Nephron progenitor cell (in vitro differentiated cells): Measurements from ENCODE around the gene ADM5.

Source experiments
- DNase-seq: peaks from one replicate; pipeline ENCODE4 v3.0.0; 2021
- H3K27ac Mint-ChIP-seq: 2 replicates; pipeline ENCODE4 v1.8.0; 2021; ENCODE audit warnings: mild to moderate bottlenecking, moderate library complexity, mixed read lengths
- H3K27me3 Mint-ChIP-seq: 2 replicates; pipeline ENCODE4 v1.8.0; 2021; ENCODE audit warnings: mild to moderate bottlenecking, low read depth, mixed read lengths; ENCODE audit not compliant: poor library complexity
- H3K36me3 Mint-ChIP-seq: 2 replicates; pipeline ENCODE4 v1.8.0; 2021; ENCODE audit warnings: low read depth, mixed read lengths
- H3K4me1 Mint-ChIP-seq: 2 replicates; pipeline ENCODE4 v1.8.0; 2021; ENCODE audit warnings: mixed read lengths
- H3K4me3 Mint-ChIP-seq: 2 replicates; pipeline ENCODE4 v1.8.0; 2021; ENCODE audit warnings: mild to moderate bottlenecking, moderate library complexity, mixed read lengths
- H3K9me3 Mint-ChIP-seq: 2 replicates; pipeline ENCODE4 v1.8.0; 2021; ENCODE audit warnings: mild to moderate bottlenecking, moderate library complexity, mixed read lengths
- TF ChIP-seq, protein P1 (sequence below): fragments of 200-600 bp; sonication (generic); IDR thresholded peaks from 2 replicates; pipeline ENCODE4 v1.5.0; 2021; ENCODE audit warnings: antibody characterized with exemption

The ADM5 gene

DNA sequence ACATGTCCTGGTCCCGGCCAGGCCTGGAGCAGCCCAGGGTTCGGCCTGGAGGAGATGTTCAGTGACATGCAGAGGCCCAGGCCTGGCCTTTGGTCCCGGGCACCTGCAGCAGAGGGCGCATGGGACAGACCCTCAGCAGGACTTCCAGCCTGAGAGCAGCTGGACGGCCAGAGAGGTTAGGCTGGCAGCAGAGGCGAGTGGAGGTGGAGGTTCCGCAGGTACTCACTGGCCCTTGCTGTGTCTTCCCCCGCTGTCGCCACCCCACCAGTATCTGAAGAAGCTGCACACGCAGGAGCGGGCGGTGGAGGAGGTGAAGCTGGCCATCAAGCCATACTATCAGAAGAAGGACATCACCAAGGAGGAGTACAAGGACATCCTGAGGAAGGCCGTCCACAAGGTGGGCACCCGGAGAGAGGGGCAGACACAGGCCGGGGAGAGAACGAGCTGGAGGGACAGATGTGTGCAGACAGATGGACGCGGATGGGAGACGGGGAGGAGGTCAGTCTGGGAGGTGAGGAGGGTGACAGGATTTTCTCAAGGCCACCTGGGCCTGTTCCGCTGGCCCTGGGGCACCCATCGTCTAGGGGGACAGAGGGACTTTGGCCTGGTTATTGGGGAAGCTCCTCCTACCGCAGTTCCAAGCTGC lies 31.8 kb upstream of the ADM5 start:
- no peak overlapping the region for H3K4me3 Mint-ChIP-seq
- H3K27ac Mint-ChIP-seq, result peak overlapping the region; percentile 92
- TF ChIP-seq, protein P1, sequence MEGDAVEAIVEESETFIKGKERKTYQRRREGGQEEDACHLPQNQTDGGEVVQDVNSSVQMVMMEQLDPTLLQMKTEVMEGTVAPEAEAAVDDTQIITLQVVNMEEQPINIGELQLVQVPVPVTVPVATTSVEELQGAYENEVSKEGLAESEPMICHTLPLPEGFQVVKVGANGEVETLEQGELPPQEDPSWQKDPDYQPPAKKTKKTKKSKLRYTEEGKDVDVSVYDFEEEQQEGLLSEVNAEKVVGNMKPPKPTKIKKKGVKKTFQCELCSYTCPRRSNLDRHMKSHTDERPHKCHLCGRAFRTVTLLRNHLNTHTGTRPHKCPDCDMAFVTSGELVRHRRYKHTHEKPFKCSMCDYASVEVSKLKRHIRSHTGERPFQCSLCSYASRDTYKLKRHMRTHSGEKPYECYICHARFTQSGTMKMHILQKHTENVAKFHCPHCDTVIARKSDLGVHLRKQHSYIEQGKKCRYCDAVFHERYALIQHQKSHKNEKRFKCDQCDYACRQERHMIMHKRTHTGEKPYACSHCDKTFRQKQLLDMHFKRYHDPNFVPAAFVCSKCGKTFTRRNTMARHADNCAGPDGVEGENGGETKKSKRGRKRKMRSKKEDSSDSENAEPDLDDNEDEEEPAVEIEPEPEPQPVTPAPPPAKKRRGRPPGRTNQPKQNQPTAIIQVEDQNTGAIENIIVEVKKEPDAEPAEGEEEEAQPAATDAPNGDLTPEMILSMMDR, result no peak
- H3K36me3 Mint-ChIP-seq, result peaks cover 70% of the 10 kb centered on the region
- H3K27me3 Mint-ChIP-seq, result no peaks in the 10 kb centered on the region
- peaks cover 6% of the 10 kb centered on the region for H3K4me1 Mint-ChIP-seq
- DNase-seq, result no peak
- H3K9me3 Mint-ChIP-seq, result peaks cover 4% of the 10 kb centered on the region

DNA sequence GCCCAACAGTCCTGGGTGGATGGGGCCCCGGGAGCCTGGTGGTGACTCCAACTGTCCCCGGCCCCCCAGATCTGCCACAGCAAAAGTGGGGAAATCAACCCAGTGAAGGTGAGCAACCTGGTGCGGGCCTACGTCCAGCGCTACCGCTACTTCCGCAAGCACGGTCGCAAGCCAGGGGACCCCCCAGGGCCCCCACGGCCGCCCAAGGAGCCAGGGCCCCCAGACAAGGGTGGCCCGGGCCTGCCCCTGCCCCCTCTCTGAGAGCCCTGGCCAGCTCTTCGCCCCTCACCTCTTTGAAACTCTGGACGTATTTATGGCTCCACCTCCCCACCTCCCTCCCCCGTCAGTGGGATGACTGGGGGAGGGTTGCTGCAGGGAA lies 31.3 kb upstream of the ADM5 start:
- Mint-ChIP-seq H3K27ac (no peak overlapping the region), H3K36me3 (peaks cover 66% of the 10 kb centered on the region), H3K9me3 (peaks cover 4% of the 10 kb centered on the region), H3K27me3 (no peaks in the 10 kb centered on the region), H3K4me3 (no peak overlapping the region), H3K4me1 (peaks cover 12% of the 10 kb centered on the region)
- DNase-seq, result no peak
- TF ChIP-seq, protein P1, result no peak

DNA sequence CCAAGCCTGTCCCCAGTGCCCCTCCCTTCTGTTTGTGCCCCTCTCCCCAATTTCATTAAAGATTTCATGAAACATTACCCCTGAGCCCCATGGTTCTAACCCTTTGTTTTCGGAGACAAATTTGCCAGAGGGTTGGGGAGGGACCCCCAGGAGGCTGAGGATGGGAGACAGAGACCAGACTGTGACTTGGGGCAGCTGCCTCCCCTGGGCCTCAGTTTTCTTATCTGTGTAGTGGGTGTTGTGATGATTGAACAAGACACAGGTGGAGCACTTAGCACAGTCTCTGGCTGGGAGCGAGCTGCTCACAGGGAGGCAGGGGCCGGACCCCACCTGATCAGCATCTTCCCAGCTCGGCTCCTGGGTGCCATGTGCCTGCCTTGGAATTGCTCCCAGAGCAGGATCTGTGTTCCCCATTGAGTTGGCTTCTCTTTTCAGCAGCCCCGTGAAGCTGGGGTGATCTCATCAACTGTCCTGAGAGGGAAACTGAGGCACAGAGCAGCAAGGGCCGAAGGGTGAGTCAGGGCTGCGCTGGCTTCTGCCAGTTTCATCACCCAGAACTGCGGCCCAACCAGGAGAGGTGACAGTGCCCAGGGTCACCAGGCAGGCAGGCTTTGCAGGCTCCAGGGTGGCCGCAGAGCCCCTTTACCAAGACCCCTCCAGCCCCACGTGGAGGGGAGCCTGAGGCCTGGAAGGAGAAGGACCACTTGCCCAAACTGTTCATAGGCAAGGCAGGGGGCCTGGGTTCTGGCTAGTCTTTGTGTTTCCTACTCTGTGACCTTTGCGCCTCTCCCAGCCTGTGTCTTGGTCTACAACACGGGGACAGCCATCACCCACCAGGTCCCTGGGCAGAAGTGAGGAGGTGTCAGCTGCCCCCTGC lies 30.6 kb upstream of the ADM5 start:
- TF ChIP-seq, protein P1, result no peak
- no peaks in the 10 kb centered on the region for H3K27me3 Mint-ChIP-seq
- H3K4me1 Mint-ChIP-seq, result peaks cover 12% of the 10 kb centered on the region
- no peak overlapping the region for H3K27ac Mint-ChIP-seq
- peaks cover 64% of the 10 kb centered on the region for H3K36me3 Mint-ChIP-seq
- no peak for DNase-seq
- no peak overlapping the region for H3K4me3 Mint-ChIP-seq
- H3K9me3 Mint-ChIP-seq, result peaks cover 4% of the 10 kb centered on the region

DNA sequence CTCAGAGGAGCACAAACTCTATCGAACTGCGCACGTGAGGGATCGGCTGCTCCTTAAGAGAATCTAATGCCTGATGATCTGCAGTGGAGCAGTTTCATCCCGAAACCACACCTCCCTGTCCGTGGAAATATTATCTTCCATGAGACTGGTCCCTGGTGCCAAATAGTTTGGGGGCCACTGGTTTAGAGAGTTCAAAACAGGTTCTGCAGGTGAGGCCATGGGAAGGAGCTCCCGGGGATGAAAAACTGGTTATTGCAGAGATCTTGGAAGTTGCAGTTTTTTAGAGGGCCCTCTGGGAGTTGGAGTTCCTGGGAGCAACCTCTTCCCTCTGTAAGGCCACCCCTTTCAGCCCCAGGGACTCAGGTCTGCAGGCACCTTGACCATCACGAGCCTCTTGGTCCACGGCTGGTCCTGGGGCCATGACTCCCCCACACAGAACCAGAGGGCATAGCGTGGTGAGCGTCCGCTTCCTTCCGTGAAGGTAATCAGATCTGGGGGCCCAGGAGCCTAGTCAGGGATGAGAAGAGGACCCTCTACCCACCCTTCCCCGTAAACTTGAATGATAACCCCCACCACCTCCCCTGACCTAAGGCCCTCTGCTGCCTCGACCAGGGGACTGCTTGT lies 28.9 kb upstream of the ADM5 start:
- Mint-ChIP-seq H3K9me3 (peaks cover 4% of the 10 kb centered on the region), H3K27ac (peak overlapping the region; percentile 25)

DNA sequence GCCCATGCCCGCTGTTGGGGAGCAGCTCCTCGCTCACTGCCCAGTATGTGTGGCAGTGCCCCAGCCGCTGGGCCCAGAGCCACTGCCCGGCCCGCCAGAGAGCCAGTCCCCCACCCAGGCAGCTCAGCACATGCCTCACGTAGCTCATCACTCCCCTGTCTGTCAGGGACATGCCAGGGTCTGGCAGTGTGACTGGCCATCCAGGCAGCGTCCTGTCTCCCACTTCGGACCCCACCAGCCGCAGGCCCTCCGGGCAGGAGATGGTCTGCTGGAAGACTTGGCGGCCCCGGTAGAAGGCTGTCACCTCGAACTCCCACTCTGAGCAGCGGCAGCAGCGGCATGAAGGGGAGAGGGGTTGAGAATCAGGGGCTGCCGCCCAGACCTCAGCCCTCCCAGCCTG lies 27.4 kb upstream of the ADM5 start:
- TF ChIP-seq, protein P1, result no peak
- peaks cover 4% of the 10 kb centered on the region for H3K9me3 Mint-ChIP-seq
- no peak overlapping the region for H3K4me3 Mint-ChIP-seq
- no peak for DNase-seq
- peaks cover 42% of the 10 kb centered on the region for H3K4me1 Mint-ChIP-seq
- no peaks in the 10 kb centered on the region for H3K27me3 Mint-ChIP-seq
- peaks cover 43% of the 10 kb centered on the region for H3K36me3 Mint-ChIP-seq
- H3K27ac Mint-ChIP-seq, result no peak overlapping the region

More for the DNA sequence above, 28.9 kb upstream of the ADM5 start:
- Mint-ChIP-seq H3K36me3 (peaks cover 50% of the 10 kb centered on the region), H3K27me3 (no peaks in the 10 kb centered on the region), H3K4me1 (peaks cover 28% of the 10 kb centered on the region), H3K4me3 (no peak overlapping the region)
- TF ChIP-seq, protein P1, result no peak
- no peak for DNase-seq
